ENCODE measurements around the gene APBA3. TPM values are rescaled to one million over a fixed set of nuclear protein-coding genes. Genes with fewer than 3 reads are reported as not detected.
"Not testable (repeated sequence)": the region's sequence is repeated elsewhere in the genome, so short reads cannot be mapped to it uniquely, and the experiment has no call there.

The APBA3 gene
- total and polyA plus RNA-seq, 7 experiments from 2014 or later, result 30.7 to 77.3 (median 62.3) TPM

GRCh38 chr19:3769494-3769893 is 8.0 kb upstream of the APBA3 start:
- H3K4me3 ChIP-seq (ENCODE audit: low read length), result no peak overlapping the region
- H3K9me3 ChIP-seq (ENCODE audit: control insufficient read depth in 2 of 3, low read length in 3 of 3), result no peaks in the 10 kb centered on the region
- peaks cover 0 to 7% of the 10 kb centered on the region in 2 donors for H3K4me1 ChIP-seq (ENCODE audit: control insufficient read depth in 2 of 2, insufficient read depth in 2 of 2, low read length in 2 of 2)
- H3K4me3 Mint-ChIP-seq, result no peak overlapping the region
- no peak overlapping the region for H3K27ac ChIP-seq (ENCODE audit: low read depth, low read length)
- DNase-seq (no peak), ATAC-seq (no peak)
- peaks cover 5 to 14% (median 7%) of the 10 kb centered on the region in 7 donors for H3K4me1 Mint-ChIP-seq
- ChIA-PET POLR2A (no interaction called here), CTCF (interaction anchor here (0.6 to 1.0 kb wide), 2 partner anchors 15 to 64 kb away, joined by 3 read pairs; no protein-coding TSS in a partner anchor)
- intact Hi-C loops (cut with micrococcal nuclease), result loop anchor here in 1 of 2 donors (10.0 kb wide), 1 partner anchor 215 kb away; the partner anchor contains the start of gene MFSD12
- peaks cover 0 to 11% (median 4%) of the 10 kb centered on the region in 5 donors for H3K36me3 Mint-ChIP-seq
- no peaks in the 10 kb centered on the region for H3K27me3 Mint-ChIP-seq
- no peaks in the 10 kb centered on the region for H3K27me3 ChIP-seq (ENCODE audit: control insufficient read depth in 2 of 2, insufficient read depth in 2 of 2, low read length in 2 of 2)
- peaks cover 0 to 4% (median 0%) of the 10 kb centered on the region in 11 donors for H3K9me3 Mint-ChIP-seq
- H3K27ac Mint-ChIP-seq, result no peak overlapping the region
- peaks cover 0 to 48% (median 7%) of the 10 kb centered on the region in 3 experiments for H3K36me3 ChIP-seq (ENCODE audit: control insufficient read depth in 2 of 3, insufficient read depth in 3 of 3, low read length in 3 of 3)

GRCh38 chr19:3768748-3769099 is 7.2 kb upstream of the APBA3 start:
- CTCF ChIA-PET, result no interaction called here
- Mint-ChIP-seq H3K36me3 (peaks cover 0 to 11% (median 4%) of the 10 kb centered on the region in 5 donors), H3K27ac (peak overlapping the region in 1 of 9 donors; percentile 53), H3K4me3 (no peak overlapping the region), H3K9me3 (peaks cover 0 to 4% (median 0%) of the 10 kb centered on the region in 11 donors), H3K27me3 (no peaks in the 10 kb centered on the region), H3K4me1 (peaks cover 5 to 11% (median 7%) of the 10 kb centered on the region in 7 donors)
- intact Hi-C loops (cut with micrococcal nuclease), result loop anchor here in 1 of 2 donors (10.0 kb wide), 1 partner anchor 214 kb away; the partner anchor contains the start of gene MFSD12
- Histone ChIP-seq H3K9me3 (ENCODE audit: control insufficient read depth in 2 of 3, low read length in 3 of 3) (no peaks in the 10 kb centered on the region), H3K27ac (ENCODE audit: low read depth, low read length) (no peak overlapping the region), H3K4me1 (ENCODE audit: control insufficient read depth in 2 of 2, insufficient read depth in 2 of 2, low read length in 2 of 2) (peaks cover 0 to 7% of the 10 kb centered on the region in 2 donors), H3K27me3 (ENCODE audit: control insufficient read depth in 2 of 2, insufficient read depth in 2 of 2, low read length in 2 of 2) (no peaks in the 10 kb centered on the region), H3K36me3 (ENCODE audit: control insufficient read depth in 2 of 3, insufficient read depth in 3 of 3, low read length in 3 of 3) (peaks cover 0 to 48% (median 7%) of the 10 kb centered on the region in 3 experiments), H3K4me3 (ENCODE audit: low read length) (no peak overlapping the region)
- ATAC-seq (no peak), DNase-seq (no peak)
- POLR2A ChIA-PET, result no interaction called here

GRCh38 chr19:3768015-3768747 is 6.7 kb upstream of the APBA3 start:
- Histone ChIP-seq H3K27ac (ENCODE audit: low read depth, low read length) (no peak overlapping the region), H3K4me1 (ENCODE audit: control insufficient read depth in 2 of 2, insufficient read depth in 2 of 2, low read length in 2 of 2) (peaks cover 3 to 11% of the 10 kb centered on the region in 2 donors), H3K9me3 (ENCODE audit: control insufficient read depth in 2 of 3, low read length in 3 of 3) (no peaks in the 10 kb centered on the region), H3K36me3 (ENCODE audit: control insufficient read depth in 2 of 3, insufficient read depth in 3 of 3, low read length in 3 of 3) (peaks cover 0 to 48% (median 7%) of the 10 kb centered on the region in 3 experiments), H3K4me3 (ENCODE audit: low read length) (no peak overlapping the region), H3K27me3 (ENCODE audit: control insufficient read depth in 2 of 2, insufficient read depth in 2 of 2, low read length in 2 of 2) (no peaks in the 10 kb centered on the region)
- Mint-ChIP-seq H3K27ac (no peak overlapping the region), H3K4me1 (peaks cover 5 to 13% (median 10%) of the 10 kb centered on the region in 7 donors), H3K27me3 (no peaks in the 10 kb centered on the region), H3K36me3 (peaks cover 0 to 11% (median 4%) of the 10 kb centered on the region in 5 donors), H3K9me3 (peaks cover 0 to 4% (median 0%) of the 10 kb centered on the region in 11 donors), H3K4me3 (peak overlapping the region in 1 of 10 donors; percentile 14)
- CTCF ChIA-PET, result no interaction called here
- intact Hi-C loops (cut with micrococcal nuclease), result loop anchor here in 1 of 2 donors (10.0 kb wide), 1 partner anchor 213 kb away; the partner anchor contains the start of gene MFSD12
- POLR2A ChIA-PET, result no interaction called here
- no peak for DNase-seq
- no peak for ATAC-seq

GRCh38 chr19:3767050-3767449 is 5.6 kb upstream of the APBA3 start:
- ChIA-PET POLR2A (interaction anchor here (0.7 kb wide), 1 partner anchor 610 kb away, joined by 3 read pairs; no protein-coding TSS in a partner anchor), CTCF (no interaction called here)
- Histone ChIP-seq H3K27me3 (ENCODE audit: control insufficient read depth in 2 of 2, insufficient read depth in 2 of 2, low read length in 2 of 2) (no peaks in the 10 kb centered on the region), H3K4me1 (ENCODE audit: control insufficient read depth in 2 of 2, insufficient read depth in 2 of 2, low read length in 2 of 2) (peaks cover 6 to 14% of the 10 kb centered on the region in 2 donors), H3K9me3 (ENCODE audit: control insufficient read depth in 2 of 3, low read length in 3 of 3) (no peaks in the 10 kb centered on the region), H3K4me3 (ENCODE audit: low read length) (no peak overlapping the region), H3K36me3 (ENCODE audit: control insufficient read depth in 2 of 3, insufficient read depth in 3 of 3, low read length in 3 of 3) (peaks cover 0 to 48% (median 7%) of the 10 kb centered on the region in 3 experiments), H3K27ac (ENCODE audit: low read depth, low read length) (no peak overlapping the region)
- ATAC-seq (no peak), DNase-seq (no peak)
- Mint-ChIP-seq H3K4me3 (peak overlapping the region in 3 of 10 donors; percentile 35 to 72 (median 51)), H3K27ac (peak overlapping the region in 1 of 9 donors; percentile 82), H3K4me1 (peaks cover 5 to 24% (median 17%) of the 10 kb centered on the region in 7 donors), H3K27me3 (peaks cover 0 to 5% (median 0%) of the 10 kb centered on the region in 5 donors), H3K36me3 (peaks cover 0 to 13% (median 11%) of the 10 kb centered on the region in 5 donors), H3K9me3 (peaks cover 0 to 9% (median 0%) of the 10 kb centered on the region in 11 donors)
- intact Hi-C loops (cut with micrococcal nuclease), result loop anchor here in 1 of 2 donors (10.0 kb wide), 1 partner anchor 212 kb away; the partner anchor contains the start of gene MFSD12

- Histone ChIP-seq H3K4me1 (ENCODE audit: control insufficient read depth in 2 of 2, insufficient read depth in 2 of 2, low read length in 2 of 2) (peaks cover 11 to 19% of the 10 kb centered on the region in 2 donors), H3K4me3 (ENCODE audit: low read length) (no peak overlapping the region), H3K27me3 (ENCODE audit: control insufficient read depth in 2 of 2, insufficient read depth in 2 of 2, low read length in 2 of 2) (no peaks in the 10 kb centered on the region), H3K36me3 (ENCODE audit: control insufficient read depth in 2 of 3, insufficient read depth in 3 of 3, low read length in 3 of 3) (peaks cover 0 to 48% (median 7%) of the 10 kb centered on the region in 3 experiments), H3K27ac (ENCODE audit: low read depth, low read length) (peak overlapping the region; percentile 16), H3K9me3 (ENCODE audit: control insufficient read depth in 2 of 3, low read length in 3 of 3) (no peaks in the 10 kb centered on the region)
- CTCF ChIA-PET, result interaction anchor here (0.6 kb wide), 1 partner anchor 34 kb away, joined by 3 read pairs; no protein-coding TSS in a partner anchor
- H3K27me3 Mint-ChIP-seq, result peaks cover 0 to 5% (median 0%) of the 10 kb centered on the region in 5 donors
- peaks cover 0 to 9% (median 0%) of the 10 kb centered on the region in 11 donors for H3K9me3 Mint-ChIP-seq
- H3K4me1 Mint-ChIP-seq, result peaks cover 10 to 29% (median 22%) of the 10 kb centered on the region in 7 donors
- peak overlapping the region in 7 of 10 donors; percentile 21 to 72 (median 50) for H3K4me3 Mint-ChIP-seq
- DNase-seq (no peak), ATAC-seq (no peak)
- POLR2A ChIA-PET, result interaction anchor here (0.7 kb wide), 1 partner anchor 611 kb away, joined by 3 read pairs; no protein-coding TSS in a partner anchor
- intact Hi-C loops (cut with micrococcal nuclease), result loop anchor here in 1 of 2 donors (10.0 kb wide), 1 partner anchor 212 kb away; the partner anchor contains the start of gene MFSD12
- H3K27ac Mint-ChIP-seq, result peak overlapping the region in 6 of 9 donors; percentile 15 to 83 (median 55)
- peaks cover 0 to 13% (median 11%) of the 10 kb centered on the region in 5 donors for H3K36me3 Mint-ChIP-seq
Observed at GRCh38 chr19:3766520-3766919, 5.0 kb upstream of the APBA3 start.

- DNase-seq; H3K27ac ChIP-seq (ENCODE audit: low read depth, low read length); H3K27me3 Mint-ChIP-seq; H3K27me3 ChIP-seq (ENCODE audit: control insufficient read depth in 2 of 2, insufficient read depth in 2 of 2, low read length in 2 of 2); ATAC-seq; POLR2A ChIA-PET; H3K9me3 Mint-ChIP-seq; H3K27ac Mint-ChIP-seq; H3K9me3 ChIP-seq (ENCODE audit: control insufficient read depth in 2 of 3, low read length in 3 of 3); H3K4me3 ChIP-seq (ENCODE audit: low read length): not testable (repeated sequence)
- peaks cover 17 to 34% (median 30%) of the 10 kb centered on the region in 7 donors for H3K4me1 Mint-ChIP-seq
- intact Hi-C loops (cut with micrococcal nuclease), result loop anchor here in 1 of 2 donors (10.0 kb wide), 1 partner anchor 211 kb away; the partner anchor contains the start of gene MFSD12
- H3K36me3 Mint-ChIP-seq, result peaks cover 0 to 13% (median 11%) of the 10 kb centered on the region in 5 donors
- peaks cover 11 to 24% of the 10 kb centered on the region in 2 donors for H3K4me1 ChIP-seq (ENCODE audit: control insufficient read depth in 2 of 2, insufficient read depth in 2 of 2, low read length in 2 of 2)
- H3K4me3 Mint-ChIP-seq, result peak overlapping the region in 1 of 10 donors; percentile 72
- peaks cover 0 to 48% (median 7%) of the 10 kb centered on the region in 3 experiments for H3K36me3 ChIP-seq (ENCODE audit: control insufficient read depth in 2 of 3, insufficient read depth in 3 of 3, low read length in 3 of 3)
- CTCF ChIA-PET, result interaction anchor here (0.6 kb wide), 1 partner anchor 35 kb away, joined by 3 read pairs; no protein-coding TSS in a partner anchor
Observed at GRCh38 chr19:3765757-3766156, 4.3 kb upstream of the APBA3 start.
